DOHH2 (cell line): ENCODE results near the gene NPR3.

Source experiments
- CTCF ChIP-seq: fragments of 200-600 bp; sonication (generic); IDR thresholded peaks from one replicate; pipeline ENCODE4 v1.5.1; 2014; ENCODE audit warnings: antibody characterized with exemption, mild to moderate bottlenecking, low read depth, low read length; ENCODE audit not compliant: poor library complexity, severe bottlenecking
- EZH2phosphoT487 ChIP-seq: fragments of 200-600 bp; sonication (generic); IDR thresholded peaks from 2 replicates; pipeline ENCODE4 v1.6.1; 2017; ENCODE audit warnings: borderline replicate concordance, mild to moderate bottlenecking, antibody characterized with exemption, low read length, moderate library complexity, mixed read lengths

- TF ChIP-seq CTCF (no peak), EZH2phosphoT487 (no peak)
These were observed 10.5 kb downstream of the NPR3 start for GRCh38 chr5:32721626-32722025.
